Heart left ventricle (tissue), 16 donors: Measurements from ENCODE around the gene ABCA1. TPM values are rescaled to one million over a fixed set of nuclear protein-coding genes. Genes with fewer than 3 reads are reported as not detected.
"Not testable (repeated sequence)": the region's sequence is repeated elsewhere in the genome, so short reads cannot be mapped to it uniquely, and the experiment has no call there.

Experiments
- ATAC-seq, 4 donors: fragments of 200-7000 bp; cut with Tn5 transposase; one replicate each; pipeline ENCODE4 v1.9.1; 2020 to 2022; ENCODE audit warnings: moderate library complexity in 4 of 4, mild to moderate bottlenecking in 3 of 4, moderate number of reproducible peaks in 1 of 4
- DNase-seq, 5 donors: peaks; one replicate each; pipeline ENCODE4 v3.0.0-alpha.2; 2020
- H3K27ac ChIP-seq, 12 donors: fragments of 200-600 bp; sonication (generic) in 4 of 12; one replicate each; pipeline versions ENCODE4 v1.5.0 to v1.8.0; 2016 to 2022; ENCODE audit warnings: mild to moderate bottlenecking in 2 of 12
- H3K27me3 ChIP-seq, 9 donors: fragments of 200-600 bp; sonication (generic) in 2 of 9; one replicate each; pipeline versions ENCODE4 v1.5.1 to v1.8.0; 2016 to 2022; ENCODE audit warnings: mild to moderate bottlenecking in 3 of 9
- H3K36me3 ChIP-seq, 9 donors: fragments of 200-600 bp; sonication (generic) in 2 of 9; one replicate each; pipeline versions ENCODE4 v1.5.0 to v1.8.0; 2018 to 2022; ENCODE audit warnings: mild to moderate bottlenecking in 2 of 9
- H3K4me1 ChIP-seq, 12 donors: fragments of 200-600 bp; sonication (generic) in 4 of 12; one replicate each; pipeline versions ENCODE4 v1.5.0 to v1.8.0; 2016 to 2022; ENCODE audit warnings: mild to moderate bottlenecking in 3 of 12
- H3K4me3 ChIP-seq, 12 donors: fragments of 200-600 bp; sonication (generic) in 4 of 12; one replicate each; pipeline versions ENCODE4 v1.5.0 to v1.8.0; 2017 to 2022; ENCODE audit warnings: mild to moderate bottlenecking in 9 of 12, moderate library complexity in 4 of 12
- H3K9me3 ChIP-seq, 12 donors: fragments of 200-600 bp; sonication (generic) in 4 of 12; one replicate each; pipeline versions ENCODE4 v1.5.0 to v1.8.0; 2016 to 2022; ENCODE audit warnings: mild to moderate bottlenecking in 1 of 12
- POLR2A ChIP-seq, 2 donors: fragments of 450-650 bp; IDR thresholded peaks; one replicate each; pipeline ENCODE4 v1.6.1; 2017; ENCODE audit warnings: antibody characterized with exemption in 2 of 2, mild to moderate bottlenecking in 2 of 2, moderate library complexity in 2 of 2
- WGBS, 4 donors: extraction: QIAGEN DNeasy Blood & Tissue Kit in 2 of 4; methylation state at CpG; one replicate each; pipeline versions ENCODE4 v1.1.5 to v1.1.7; 2013 to 2018; 5-methylcytosine and 5-hydroxymethylcytosine counted together
- intact Hi-C, 10 donors: fragments of 100-400 bp; cut with DNase I; formaldehyde crosslinking; loops; one replicate each; pipeline versions ENCODE4 v1.11.1 to v1.14.2; 2022
- polyA plus RNA-seq, 2 donors: library from polyadenylated mRNA; stranded (reverse); fragments of 200-250 nt; gene quantifications; one replicate each; pipeline ENCODE4 v1.2.3, GENCODE V29; 2013
- total RNA-seq, 9 donors: library from RNA; depleted of rRNA in 2 of 9; stranded (reverse); fragments of >200 nt in 2 of 9; fragmentation: NEBNext Ultra II Directional in 3 of 9; extraction: Animal tissue kit (Norgen Biotek cat#: 25700) in 3 of 9; gene quantifications; one replicate each; pipeline versions ENCODE4 v1.1.0 to v1.2.4, GENCODE V29; 2016 to 2023
- TF ChIP-seq, protein P1 (sequence below), 12 donors: fragments of 200-600 bp; sonication (generic) in 4 of 12; IDR thresholded peaks; one replicate each; pipeline versions ENCODE4 v1.5.0 to v1.8.0; 2018 to 2022; ENCODE audit warnings: antibody characterized with exemption in 12 of 12, mild to moderate bottlenecking in 5 of 12
- donor health status: ischemic (EF 13 %, LVEDD 7.1; RV severe dilation, severe dysfunction).
- donor health status: healthy with polysubstance abuse.
- donor health status: DM: no; HTN: yes; CAD: no.
- donor health status: DM: no; HTN: no; CAD: no.
- donor health status: ischemic (EF 25% LVEDD 6.9; RV normal size, moderate dysfunction).
- donor health status: ischemic (EF 25% LVEDD 5.7; RV mildly dilated, moderate dysfunction).
- donor health status: healthy.
- donor health status: DM: yes; HTN: yes; CAD: no.
- donor health status: ischemic (EF 35%, LVEDD 5.7; RV mildly dilated, moderate dysfunction).
- donor health status: nonischemic (EF 11% LVEDD 7.7; RV severe dilation, severe dysfunction).
- donor health status: DM: yes; HTN: yes; CAD: no.
- donor health status: PGD.
- donor health status: ischemic (EF 29% LVEDD 5.4; RV normal size, mild dysfunction).
- donor health status: nonischemic (EF 23%, LVEDD 6.1; RV moderate dilation, normal function).

ABCA1 gene
- total and polyA plus RNA-seq, 11 donors: 2.1 to 45.3 (median 10.6) TPM

DNA sequence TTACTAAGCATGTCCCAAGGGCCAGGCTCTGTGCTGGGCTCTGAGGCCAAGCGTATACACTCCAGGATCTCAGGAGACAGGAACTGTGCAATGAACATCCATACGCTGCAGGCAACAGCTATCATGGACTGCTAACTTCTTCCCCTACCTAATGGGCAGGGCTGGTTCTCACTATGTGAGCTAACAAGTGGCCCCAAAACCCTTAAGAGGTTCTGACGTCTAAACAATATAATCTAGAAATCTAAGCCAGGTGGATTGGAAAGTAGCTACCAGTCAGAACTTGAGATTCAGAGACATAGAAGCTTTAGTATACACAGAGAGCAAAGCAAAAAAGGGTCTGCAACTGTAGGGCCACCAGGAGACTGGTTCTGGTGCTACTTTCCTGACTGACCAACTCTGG, 27.6 kb downstream of the ABCA1 start:
- TF ChIP-seq POLR2A (IDR thresholded peaks at IDR 0.05): no peak
- TF ChIP-seq, protein P1, sequence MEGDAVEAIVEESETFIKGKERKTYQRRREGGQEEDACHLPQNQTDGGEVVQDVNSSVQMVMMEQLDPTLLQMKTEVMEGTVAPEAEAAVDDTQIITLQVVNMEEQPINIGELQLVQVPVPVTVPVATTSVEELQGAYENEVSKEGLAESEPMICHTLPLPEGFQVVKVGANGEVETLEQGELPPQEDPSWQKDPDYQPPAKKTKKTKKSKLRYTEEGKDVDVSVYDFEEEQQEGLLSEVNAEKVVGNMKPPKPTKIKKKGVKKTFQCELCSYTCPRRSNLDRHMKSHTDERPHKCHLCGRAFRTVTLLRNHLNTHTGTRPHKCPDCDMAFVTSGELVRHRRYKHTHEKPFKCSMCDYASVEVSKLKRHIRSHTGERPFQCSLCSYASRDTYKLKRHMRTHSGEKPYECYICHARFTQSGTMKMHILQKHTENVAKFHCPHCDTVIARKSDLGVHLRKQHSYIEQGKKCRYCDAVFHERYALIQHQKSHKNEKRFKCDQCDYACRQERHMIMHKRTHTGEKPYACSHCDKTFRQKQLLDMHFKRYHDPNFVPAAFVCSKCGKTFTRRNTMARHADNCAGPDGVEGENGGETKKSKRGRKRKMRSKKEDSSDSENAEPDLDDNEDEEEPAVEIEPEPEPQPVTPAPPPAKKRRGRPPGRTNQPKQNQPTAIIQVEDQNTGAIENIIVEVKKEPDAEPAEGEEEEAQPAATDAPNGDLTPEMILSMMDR (IDR thresholded peaks at IDR 0.05): no peak
- peaks cover 0 to 63% (median 25%) of the 10 kb centered on the region in 12 donors for H3K4me1 ChIP-seq
- ATAC-seq (no peak), DNase-seq (no peak)
- H3K36me3 ChIP-seq: peaks cover 0 to 43% (median 6%) of the 10 kb centered on the region in 9 donors
- no peaks in the 10 kb centered on the region for H3K27me3 ChIP-seq
- H3K27ac ChIP-seq: no peak overlapping the region
- H3K4me3 ChIP-seq: no peak overlapping the region
- no peaks in the 10 kb centered on the region for H3K9me3 ChIP-seq
- WGBS, 4 donors: 66 to 88% (median 71%) methylated on average over 3 of the region's 3 CpGs
- intact Hi-C loops: no loop called here

DNA sequence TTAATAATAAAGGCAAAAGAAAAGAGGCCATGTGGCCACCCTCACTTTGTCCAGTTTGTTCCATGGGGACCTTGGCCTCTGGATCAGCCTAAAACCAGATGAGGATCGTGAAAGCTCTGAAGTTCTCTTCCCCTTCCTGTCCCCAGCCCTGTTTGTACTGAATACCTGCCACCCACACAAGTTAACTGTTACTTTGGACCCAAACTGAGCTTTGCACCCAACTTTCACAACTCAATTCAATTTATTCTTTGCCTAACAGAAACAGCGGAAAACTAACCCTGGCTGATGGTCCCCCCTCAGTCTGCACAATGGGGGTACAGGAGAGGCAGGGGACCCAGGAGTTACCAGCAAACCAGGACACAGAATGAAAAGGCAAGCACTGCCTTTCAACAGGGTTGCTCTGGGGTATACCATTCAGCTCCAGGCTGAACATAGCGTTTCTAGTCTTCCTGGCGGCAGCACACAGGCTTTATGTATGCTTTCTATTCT, 28.2 kb downstream of the ABCA1 start:
- H3K27ac ChIP-seq: no peak overlapping the region
- no peaks in the 10 kb centered on the region for H3K9me3 ChIP-seq
- intact Hi-C loops: no loop called here
- peaks cover 0 to 62% (median 21%) of the 10 kb centered on the region in 12 donors for H3K4me1 ChIP-seq
- WGBS, 4 donors: 59 to 84% (median 72%) methylated on average over 4 of the region's 4 CpGs
- H3K36me3 ChIP-seq: peaks cover 0 to 43% (median 6%) of the 10 kb centered on the region in 9 donors
- no peaks in the 10 kb centered on the region for H3K27me3 ChIP-seq
- ATAC-seq (no peak), DNase-seq (no peak)
- no peak overlapping the region for H3K4me3 ChIP-seq
- TF ChIP-seq, protein P1 (IDR thresholded peaks at IDR 0.05): no peak
- TF ChIP-seq POLR2A (IDR thresholded peaks at IDR 0.05): no peak

DNA sequence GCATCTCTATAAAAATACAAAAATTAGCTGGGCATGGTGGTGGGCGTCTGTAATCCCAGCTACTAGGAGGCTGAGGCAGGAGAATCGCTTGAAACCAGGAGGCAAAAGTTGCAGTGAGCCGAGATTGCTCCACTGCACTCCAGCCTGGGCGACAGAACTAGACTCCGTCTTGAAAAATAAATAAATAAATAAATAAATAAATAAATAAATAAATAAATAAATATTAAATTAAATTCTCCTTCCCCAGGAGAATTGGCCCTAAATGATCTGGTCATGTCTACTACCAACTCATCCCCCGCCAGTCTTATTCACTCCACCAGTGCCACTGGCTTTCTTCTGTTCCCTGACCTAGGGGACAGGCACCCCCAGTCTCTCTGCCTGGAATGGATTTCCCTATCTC, 29.6 kb downstream of the ABCA1 start:
- H3K9me3 ChIP-seq, ATAC-seq, H3K27ac ChIP-seq, intact Hi-C loops, H3K27me3 ChIP-seq, DNase-seq, H3K4me3 ChIP-seq: not testable (repeated sequence)
- H3K36me3 ChIP-seq: peaks cover 0 to 43% (median 6%) of the 10 kb centered on the region in 9 donors
- WGBS, 4 donors: 94 to 97% (median 95%) methylated on average over 6 of the region's 6 CpGs
- peaks cover 0 to 53% (median 15%) of the 10 kb centered on the region in 12 donors for H3K4me1 ChIP-seq

DNA sequence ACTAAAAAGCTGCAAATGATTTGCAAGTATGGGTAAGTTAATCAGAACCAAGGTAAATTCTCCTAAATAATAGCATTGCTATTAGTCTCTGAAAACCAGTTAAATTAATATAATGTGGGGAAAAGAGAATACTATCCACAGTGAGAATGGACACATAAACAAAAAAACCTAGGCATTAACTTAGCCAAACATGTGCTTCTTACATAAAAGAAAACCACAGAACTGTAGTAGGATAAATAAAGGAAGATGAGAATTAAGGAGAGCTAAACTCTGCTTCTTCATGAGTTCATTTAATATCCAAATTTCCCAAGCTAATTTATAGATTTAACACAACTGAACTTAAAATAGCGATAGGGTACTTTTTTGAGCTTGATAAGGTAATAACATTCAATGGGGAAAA, 31.8 kb downstream of the ABCA1 start:
- TF ChIP-seq, protein P1 (IDR thresholded peaks at IDR 0.05): no peak
- TF ChIP-seq POLR2A (IDR thresholded peaks at IDR 0.05): no peak
- intact Hi-C loops: no loop called here
- DNase-seq (no peak), ATAC-seq (no peak)
- Histone ChIP-seq H3K4me3 (no peak overlapping the region), H3K27ac (no peak overlapping the region), H3K27me3 (no peaks in the 10 kb centered on the region), H3K36me3 (peaks cover 0 to 34% (median 0%) of the 10 kb centered on the region in 9 donors), H3K4me1 (peaks cover 0 to 48% (median 10%) of the 10 kb centered on the region in 12 donors), H3K9me3 (no peaks in the 10 kb centered on the region)
- 92 to 99% (median 95%) methylated on average over 1 of the region's 1 CpG for WGBS, 4 donors

DNA sequence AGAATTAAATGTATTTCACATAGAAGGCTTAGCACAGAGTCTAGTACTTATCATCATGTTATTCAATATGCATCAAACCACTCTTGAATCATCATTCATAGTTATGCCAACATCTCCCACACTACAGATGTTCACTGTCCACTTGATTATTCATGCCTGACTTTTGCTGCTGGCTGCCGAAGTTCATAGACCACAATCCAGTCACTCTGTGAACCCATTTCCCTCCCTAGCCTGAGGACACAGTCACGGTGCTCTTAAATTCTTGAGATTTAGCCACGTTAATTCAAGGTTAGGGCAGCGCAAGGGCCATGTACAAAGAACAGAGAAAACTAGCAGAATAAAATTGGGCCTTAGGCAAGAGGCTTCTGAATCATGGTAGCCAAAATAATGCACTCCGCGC, 32.4 kb downstream of the ABCA1 start:
- Histone ChIP-seq H3K9me3 (no peaks in the 10 kb centered on the region), H3K27ac (peak overlapping the region in 1 of 12 donors; percentile 5), H3K36me3 (peaks cover 0 to 29% (median 0%) of the 10 kb centered on the region in 9 donors), H3K27me3 (no peaks in the 10 kb centered on the region), H3K4me1 (peaks cover 0 to 43% (median 10%) of the 10 kb centered on the region in 12 donors), H3K4me3 (no peak overlapping the region)
- 74 to 83% (median 77%) methylated on average over 6 of the region's 6 CpGs for WGBS, 4 donors
- ATAC-seq (peak in 3 of 4 donors; percentile 22 to 83 (median 64)), DNase-seq (peak in 1 of 5 donors; percentile 31)
- intact Hi-C loops: no loop called here
- TF ChIP-seq, protein P1 (IDR thresholded peaks at IDR 0.05): no peak
- TF ChIP-seq POLR2A (IDR thresholded peaks at IDR 0.05): no peak
